ENCODE data around the gene PPIE.

DNA sequence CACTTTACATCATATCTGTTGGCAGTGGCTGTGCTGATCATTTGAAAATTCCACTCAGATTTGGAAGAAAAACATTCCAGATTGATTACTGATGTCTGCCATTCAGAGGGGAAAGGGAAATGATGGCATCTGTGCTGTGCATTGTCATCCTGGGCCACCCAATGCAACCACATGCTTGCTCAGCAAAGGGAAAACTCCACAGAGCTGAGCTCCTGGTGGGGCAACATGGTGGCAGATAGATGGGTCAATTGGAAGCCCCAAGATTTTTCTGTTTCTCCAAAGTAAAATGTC lies 20.7 kb downstream of the PPIE start:
- TF ChIP-seq, protein P1, sequence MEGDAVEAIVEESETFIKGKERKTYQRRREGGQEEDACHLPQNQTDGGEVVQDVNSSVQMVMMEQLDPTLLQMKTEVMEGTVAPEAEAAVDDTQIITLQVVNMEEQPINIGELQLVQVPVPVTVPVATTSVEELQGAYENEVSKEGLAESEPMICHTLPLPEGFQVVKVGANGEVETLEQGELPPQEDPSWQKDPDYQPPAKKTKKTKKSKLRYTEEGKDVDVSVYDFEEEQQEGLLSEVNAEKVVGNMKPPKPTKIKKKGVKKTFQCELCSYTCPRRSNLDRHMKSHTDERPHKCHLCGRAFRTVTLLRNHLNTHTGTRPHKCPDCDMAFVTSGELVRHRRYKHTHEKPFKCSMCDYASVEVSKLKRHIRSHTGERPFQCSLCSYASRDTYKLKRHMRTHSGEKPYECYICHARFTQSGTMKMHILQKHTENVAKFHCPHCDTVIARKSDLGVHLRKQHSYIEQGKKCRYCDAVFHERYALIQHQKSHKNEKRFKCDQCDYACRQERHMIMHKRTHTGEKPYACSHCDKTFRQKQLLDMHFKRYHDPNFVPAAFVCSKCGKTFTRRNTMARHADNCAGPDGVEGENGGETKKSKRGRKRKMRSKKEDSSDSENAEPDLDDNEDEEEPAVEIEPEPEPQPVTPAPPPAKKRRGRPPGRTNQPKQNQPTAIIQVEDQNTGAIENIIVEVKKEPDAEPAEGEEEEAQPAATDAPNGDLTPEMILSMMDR (IDR thresholded peaks at IDR 0.05), result no peak
- TF ChIP-seq POLR2A (IDR thresholded peaks at IDR 0.05; ENCODE audit: low read depth) (no peak), EP300 (IDR thresholded peaks at IDR 0.05) (no peak)

Measured in esophagus muscularis mucosa (tissue), 4 donors.